Activated T-cell treated with anti-CD3 and anti-CD28 coated beads for 24 hours (primary cell): ENCODE data around the gene PRKAG2.
A peak's percentile ranks its signal among the peaks of the same experiment; 100 is the strongest.
"Not testable (repeated sequence)": the region's sequence is repeated elsewhere in the genome, so short reads cannot be mapped to it uniquely, and the experiment has no call there.

Experiments
- DNase-seq: peaks from one replicate; pipeline ENCODE4 v3.0.0-alpha.2; 2020; ENCODE audit warnings: low read depth

PRKAG2 gene

GRCh38 chr7:151883857-151884256, 6.9 kb upstream of the PRKAG2 start:
- DNase-seq, result no peak

- DNase-seq, result no peak
These were observed 5.8 kb upstream of the PRKAG2 start for GRCh38 chr7:151882734-151883133.

DNA sequence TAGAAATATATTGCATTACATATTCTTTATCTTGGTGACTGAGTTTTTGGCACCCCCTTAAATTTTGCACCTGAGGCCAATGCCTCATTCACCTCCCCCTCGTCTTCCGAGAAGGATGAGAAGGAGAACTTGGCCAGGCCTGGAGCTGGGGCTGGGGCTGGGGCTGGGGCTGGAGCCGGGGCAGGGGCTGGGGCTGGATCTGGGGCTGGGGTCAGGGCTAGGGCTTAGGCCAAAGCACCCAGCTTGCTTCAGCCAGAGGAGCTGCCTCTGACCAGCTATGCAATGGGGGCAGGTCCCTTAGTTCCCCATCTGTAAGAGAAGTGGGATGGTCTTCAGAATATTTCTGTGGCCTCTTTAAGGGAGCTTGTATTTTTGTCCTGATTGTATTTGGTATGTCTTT, 3.8 kb upstream of the PRKAG2 start:
- no peak for DNase-seq

DNA sequence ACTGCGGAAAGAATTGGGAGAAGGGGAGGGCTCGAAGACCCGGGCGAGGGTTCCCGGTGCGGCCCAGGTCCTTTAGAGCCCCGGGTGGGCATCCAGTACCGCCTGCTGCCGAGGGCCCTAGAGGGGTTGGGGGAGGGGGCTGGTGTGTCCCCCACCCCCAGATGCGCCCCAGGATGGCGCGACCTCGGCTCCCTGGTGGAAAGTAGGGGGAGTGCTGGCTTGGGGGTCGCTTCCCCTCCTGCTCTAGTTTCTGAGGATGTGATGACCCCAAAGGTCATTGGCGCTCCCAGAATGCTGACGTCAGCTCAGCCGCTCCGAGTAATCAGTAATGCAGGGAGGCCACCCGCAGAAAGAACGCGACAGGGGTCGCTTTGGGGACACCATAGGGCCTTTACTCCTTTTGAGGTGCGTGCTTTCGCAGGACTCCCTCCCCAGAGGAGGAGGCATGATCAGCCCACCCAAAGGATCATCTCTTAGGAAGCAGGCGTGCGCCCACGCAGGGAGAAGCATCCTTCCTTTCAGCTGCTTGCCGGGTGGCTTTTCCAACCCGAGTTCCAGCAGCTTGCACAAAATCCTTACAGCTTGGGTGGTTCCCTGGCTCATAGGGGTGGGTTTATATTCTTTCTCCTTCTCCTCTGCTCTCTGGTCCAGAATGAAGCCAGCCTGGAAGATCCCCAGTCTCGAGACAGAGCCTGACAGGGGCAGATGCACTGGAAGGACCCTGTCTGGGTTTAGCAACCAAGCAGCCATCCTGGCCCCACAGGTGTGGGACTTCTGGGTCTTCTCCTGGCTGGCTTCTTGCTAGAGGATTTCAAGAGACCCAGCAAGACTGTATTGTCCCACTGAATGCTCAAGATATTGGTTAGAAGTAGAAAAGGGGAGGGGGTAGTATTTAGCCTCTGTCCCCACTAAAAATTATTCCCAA, 1.3 kb upstream of the PRKAG2 start:
- no peak for DNase-seq

DNA sequence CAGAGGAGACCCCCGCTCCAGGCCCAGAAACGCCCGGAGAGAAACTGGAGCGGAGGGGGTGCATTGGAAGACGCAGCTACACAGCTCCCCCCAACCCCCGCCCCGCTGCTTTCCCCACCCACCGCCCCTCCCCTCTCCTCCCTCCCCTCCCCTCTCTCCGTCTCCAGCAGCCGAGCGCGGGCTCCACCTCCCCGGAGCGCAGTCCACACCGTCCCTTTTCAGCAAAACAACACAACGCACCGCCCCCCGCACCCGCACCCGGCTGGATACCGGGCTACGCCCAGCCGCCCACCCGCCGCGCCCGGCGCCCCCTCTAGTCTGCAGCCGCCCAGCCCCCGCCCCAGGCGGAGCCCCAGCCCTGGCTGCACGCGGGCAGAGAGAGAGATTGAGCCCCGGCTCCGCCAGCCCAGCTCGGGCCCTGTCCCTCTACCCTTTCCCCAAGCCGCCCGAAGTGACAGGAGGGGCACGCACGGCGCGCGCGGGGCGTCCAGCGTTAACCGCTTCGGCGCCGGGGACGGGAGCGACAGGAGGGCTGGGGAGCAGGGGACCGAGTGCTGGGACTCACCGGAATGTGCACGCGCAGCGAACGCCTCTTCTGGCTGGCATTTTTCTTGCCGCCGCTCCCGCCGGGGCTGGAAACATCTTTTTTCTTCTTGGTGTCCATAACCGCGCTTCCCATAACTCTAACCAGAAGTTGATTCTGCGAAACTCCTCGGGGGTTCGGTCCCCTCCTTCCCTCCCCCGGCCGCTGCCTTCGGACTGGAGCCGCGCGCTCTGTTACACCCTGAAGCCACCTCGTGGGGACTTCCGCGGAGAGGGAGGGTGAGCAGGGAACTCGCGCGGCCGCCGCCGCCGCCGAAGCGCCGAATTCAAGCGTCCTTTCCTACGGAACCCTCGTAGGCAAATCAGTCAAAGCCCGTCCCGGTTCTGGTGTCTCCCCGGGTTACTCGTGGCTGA, 695 bp downstream of the PRKAG2 start:
- peak; percentile 49 for DNase-seq

GRCh38 chr7:151874479-151874878, 2.4 kb downstream of the PRKAG2 start:
- not testable (repeated sequence) for DNase-seq

- no peak for DNase-seq
These were observed 3.4 kb downstream of the PRKAG2 start for GRCh38 chr7:151873402-151873965.

DNA sequence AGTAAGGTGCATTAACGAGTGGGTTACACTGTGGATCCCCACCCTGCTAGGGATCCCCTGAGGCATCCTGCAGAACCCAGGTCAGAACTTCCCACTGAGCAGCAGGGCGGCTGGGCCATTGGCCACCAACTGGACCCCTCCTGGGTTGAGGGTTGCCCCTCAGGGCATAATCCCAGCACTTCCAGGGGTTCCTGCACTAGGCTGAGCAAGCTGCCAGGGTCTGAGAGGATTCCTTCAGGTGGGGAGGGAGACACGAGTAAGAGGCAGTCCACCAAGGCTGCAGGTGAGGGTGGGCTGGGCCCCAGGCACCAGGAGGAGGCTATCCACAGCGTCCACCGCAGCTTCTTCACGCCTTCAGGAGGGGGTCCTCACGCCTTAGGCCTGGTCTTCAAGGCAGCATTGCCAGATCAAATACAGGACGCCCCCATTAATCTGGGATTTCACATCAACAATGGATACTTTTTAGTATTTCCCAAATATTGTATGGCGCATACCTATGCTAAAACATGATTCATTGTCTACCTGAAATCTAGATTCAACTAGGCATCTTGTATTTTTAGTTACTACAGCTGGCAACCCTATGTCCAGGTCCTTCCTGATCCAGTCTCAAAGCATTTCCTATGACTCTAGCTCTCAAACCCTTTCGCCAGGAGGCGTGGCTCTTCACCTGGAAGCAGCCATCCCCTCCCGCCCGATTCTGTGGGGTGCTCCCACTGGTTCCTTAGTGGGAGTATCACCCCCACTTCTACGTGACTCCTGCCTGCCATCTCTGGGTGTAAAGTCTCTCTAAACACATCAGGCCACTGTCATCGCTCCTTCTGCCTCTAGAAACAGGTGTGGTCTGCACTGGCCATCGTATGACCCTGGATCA, 4.1 kb downstream of the PRKAG2 start:
- DNase-seq, result no peak

- no peak for DNase-seq
These were observed 5.0 kb downstream of the PRKAG2 start for GRCh38 chr7:151871904-151872303.

- DNase-seq, result no peak
These were observed 5.7 kb downstream of the PRKAG2 start for GRCh38 chr7:151871189-151871735.

DNA sequence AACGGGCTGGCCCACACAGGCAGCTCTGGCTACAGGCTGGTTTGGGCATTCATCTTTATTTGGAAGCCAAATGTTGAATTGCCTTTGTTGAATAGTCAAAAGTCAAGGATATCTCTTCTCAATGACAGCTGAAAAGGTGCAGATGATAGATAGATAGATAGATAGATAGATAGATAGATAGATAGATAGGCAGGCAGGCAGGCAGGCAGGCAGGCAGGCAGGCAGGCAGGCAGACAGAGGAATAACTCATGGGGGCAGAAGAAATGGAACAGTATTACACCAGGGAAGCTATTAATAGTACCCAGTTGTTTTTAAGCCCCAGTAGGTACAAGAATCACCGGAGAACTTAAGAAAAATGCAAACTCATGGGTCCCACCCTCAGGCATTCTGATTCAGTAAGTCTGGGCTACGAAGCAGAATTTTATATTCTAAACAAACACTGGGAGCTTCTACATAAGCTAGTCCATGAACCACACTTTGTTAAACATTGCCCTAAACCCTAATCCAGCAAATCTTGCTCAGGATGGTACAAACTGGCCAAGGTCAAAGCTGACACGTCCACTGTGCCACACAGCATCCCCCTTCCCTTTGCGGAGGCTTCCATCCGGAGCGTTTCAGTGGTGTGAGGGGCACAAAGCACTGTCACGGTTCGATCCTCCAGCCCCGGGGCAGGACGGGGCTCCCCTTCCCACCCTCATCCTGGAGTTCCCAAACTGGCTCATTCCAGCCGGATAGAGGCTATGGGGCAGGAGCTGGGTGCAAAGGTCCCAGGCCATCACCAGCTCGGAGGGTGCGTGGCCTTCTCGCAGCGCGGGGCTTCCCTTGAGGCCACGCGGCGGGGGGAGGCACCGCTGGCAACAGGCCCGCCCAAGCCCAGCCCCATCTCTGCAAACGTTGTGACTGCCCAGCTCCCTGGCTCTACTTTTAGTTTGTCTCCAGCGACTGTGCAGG, 6.7 kb downstream of the PRKAG2 start:
- DNase-seq, result no peak

DNA sequence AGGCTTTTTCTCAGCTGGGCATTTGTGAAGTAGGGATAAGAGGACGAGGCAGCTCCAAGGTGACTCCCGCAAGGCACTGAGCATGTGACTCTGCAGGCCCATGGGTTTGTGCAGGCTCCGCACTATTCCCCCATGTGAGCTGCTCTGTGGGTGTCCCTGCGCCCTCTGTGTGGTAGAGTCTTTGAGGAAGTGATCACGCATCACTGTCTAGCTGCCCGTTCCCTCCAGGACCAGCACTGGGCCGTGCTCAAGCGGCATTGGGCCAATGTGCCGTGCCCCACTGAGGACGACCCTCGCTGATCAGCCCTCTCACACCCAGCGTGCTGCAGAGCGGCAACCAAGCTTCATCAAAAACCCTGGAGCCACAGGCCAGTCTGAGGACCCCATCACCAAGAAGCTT, 7.5 kb downstream of the PRKAG2 start:
- DNase-seq, result no peak

DNA sequence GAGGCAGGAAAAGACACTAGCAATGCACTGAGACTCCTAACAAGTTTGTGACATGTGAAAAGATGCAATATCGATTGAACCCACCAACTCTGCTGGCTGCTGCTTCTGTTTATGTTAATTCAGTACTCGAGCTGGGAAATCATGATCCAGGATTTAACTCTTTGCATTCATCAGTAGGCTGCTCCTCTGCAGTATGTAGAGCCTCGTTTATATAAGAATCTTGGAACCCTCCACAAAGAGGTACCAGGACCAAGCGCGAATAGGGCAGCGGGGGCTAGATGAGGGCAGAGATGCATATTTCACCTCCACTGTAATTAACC, 7.8 kb downstream of the PRKAG2 start:
- no peak for DNase-seq

- no peak for DNase-seq
These were observed 8.4 kb downstream of the PRKAG2 start for GRCh38 chr7:151868396-151869108.

DNA sequence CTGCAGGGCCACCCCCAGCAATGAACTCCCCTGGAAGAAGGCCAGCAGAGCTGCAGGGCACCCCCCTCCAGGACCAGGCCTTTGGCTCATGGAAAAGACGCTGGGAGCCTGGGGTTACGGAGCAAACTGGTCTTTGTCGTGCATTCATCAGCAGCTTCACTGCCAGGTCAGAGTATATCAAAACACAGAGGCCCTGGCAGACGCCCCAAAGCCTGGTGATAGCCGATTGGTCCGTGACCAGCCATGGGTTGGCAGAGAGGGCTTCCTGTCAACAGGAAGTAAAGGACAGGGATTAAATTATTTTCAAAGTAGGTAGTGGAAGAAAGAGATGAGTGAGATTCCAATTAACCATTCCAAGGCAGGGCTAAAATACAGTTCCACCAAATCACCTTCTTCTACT, 9.0 kb downstream of the PRKAG2 start:
- no peak for DNase-seq

DNA sequence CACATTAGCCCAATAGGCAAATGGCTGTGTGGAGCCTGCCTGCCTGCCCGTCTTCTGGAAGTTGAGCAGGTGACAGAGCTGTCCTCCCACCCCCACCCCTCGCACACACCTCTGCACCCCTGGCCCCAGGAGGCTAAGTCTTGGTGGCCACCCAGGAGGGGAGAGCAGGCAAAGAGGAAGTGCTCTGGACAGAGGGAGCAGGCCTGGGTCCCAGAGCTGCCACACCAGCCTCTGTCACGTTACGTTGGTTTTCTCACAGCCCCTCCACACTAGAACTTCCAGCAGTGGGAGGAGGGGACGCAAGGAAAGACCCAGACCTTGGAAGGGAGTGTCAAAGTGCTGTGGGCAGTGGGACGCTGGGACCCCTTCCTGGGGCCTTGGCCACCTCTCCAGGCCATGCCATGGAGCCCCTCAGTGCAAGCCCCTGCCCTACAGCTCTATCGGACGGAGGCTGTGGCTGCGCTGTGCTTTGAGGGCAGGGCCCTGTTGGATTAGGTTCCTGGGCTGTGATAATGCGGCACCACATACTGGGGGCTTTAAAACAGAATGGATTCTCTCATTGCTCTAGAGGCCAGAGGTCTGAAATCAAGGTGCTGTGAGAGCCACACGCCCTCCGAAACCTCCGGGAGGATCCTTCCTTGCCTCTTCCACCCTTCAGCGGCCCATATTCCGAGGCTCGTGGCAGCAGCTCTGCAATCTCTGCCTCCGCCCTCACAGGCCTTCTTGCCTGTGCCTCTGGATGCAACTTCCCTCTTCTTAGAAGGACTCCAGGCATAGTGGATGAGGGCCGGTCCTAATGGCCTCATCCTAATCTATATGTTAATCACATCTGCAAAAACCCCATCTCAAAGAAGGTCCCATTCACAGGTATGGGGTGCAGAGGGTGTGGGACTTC, 9.9 kb downstream of the PRKAG2 start:
- DNase-seq, result no peak

DNA sequence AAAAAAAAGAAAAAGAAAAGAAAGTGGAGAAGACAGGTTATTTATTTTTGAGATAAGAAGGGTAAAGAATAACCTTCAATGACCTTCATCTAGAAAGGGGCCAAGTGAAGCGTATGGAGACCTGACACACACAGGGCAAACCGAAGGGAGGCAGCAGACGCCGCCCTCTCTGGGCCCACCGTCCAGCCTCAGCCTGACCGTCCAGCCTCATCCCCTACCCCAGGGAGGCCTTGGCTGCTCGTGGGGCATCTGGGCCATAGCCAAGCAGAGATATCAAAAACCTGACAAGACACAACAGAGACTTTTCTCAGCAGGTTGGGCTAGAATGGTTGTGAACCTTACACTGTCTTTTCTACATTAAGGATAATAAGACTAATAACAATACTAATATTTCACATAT, 10.9 kb downstream of the PRKAG2 start:
- no peak for DNase-seq

GRCh38 chr7:151865070-151865670, 11.7 kb downstream of the PRKAG2 start:
- no peak for DNase-seq
